ENCODE data around the gene C1orf35.

Gene C1orf35

GRCh38 chr1:228093050-228093906 is 9.8 kb downstream of the C1orf35 start:
- DNase-seq: peak; percentile 12

- DNase-seq: peak; percentile 5
Observed at GRCh38 chr1:228092342-228093049, 10.6 kb downstream of the C1orf35 start.

GRCh38 chr1:228091084-228091483 is 12.0 kb downstream of the C1orf35 start:
- peak; percentile 12 for DNase-seq

- DNase-seq: peak; percentile 19
Observed at GRCh38 chr1:228090613-228091081, 12.5 kb downstream of the C1orf35 start.

- peak; percentile 2 for DNase-seq
Observed at GRCh38 chr1:228089519-228090380, 13.4 kb downstream of the C1orf35 start.

GRCh38 chr1:228088586-228089498 is 14.3 kb downstream of the C1orf35 start:
- no peak for DNase-seq

- no peak for DNase-seq
Observed at GRCh38 chr1:228087771-228088251, 15.3 kb downstream of the C1orf35 start.

- no peak for DNase-seq
Observed at GRCh38 chr1:228085287-228085951, 17.7 kb downstream of the C1orf35 start.

- DNase-seq: no peak
Observed at GRCh38 chr1:228084797-228085196, 18.3 kb downstream of the C1orf35 start.

- no peak for DNase-seq
Observed at GRCh38 chr1:228084325-228084724, 18.8 kb downstream of the C1orf35 start.

GRCh38 chr1:228083871-228084278 is 19.2 kb downstream of the C1orf35 start:
- DNase-seq: no peak

GRCh38 chr1:228082918-228083870 is 19.9 kb downstream of the C1orf35 start:
- DNase-seq: no peak

- peak; percentile 94 for DNase-seq
Observed at GRCh38 chr1:228082214-228082917, 20.8 kb downstream of the C1orf35 start, which contains the start of gene ARF1. Gene ARF1, plus strand, starts transcription at chr1:228082708. Its CDS starts 14,407 bp downstream, at chr1:228097115.

GRCh38 chr1:228081578-228082213 is 21.4 kb downstream of the C1orf35 start:
- no peak for DNase-seq

- DNase-seq: no peak
Observed at GRCh38 chr1:228081144-228081543, 22.0 kb downstream of the C1orf35 start.

- no peak for DNase-seq
Observed at GRCh38 chr1:228079601-228080263, 23.4 kb downstream of the C1orf35 start.

GRCh38 chr1:228079013-228079412 is 24.1 kb downstream of the C1orf35 start:
- no peak for DNase-seq

All from left hindlimb (tissue), 1 donor.